HepG2 (cell line): ENCODE results near the gene IDUA. TPM values are rescaled to one million over a fixed set of nuclear protein-coding genes. Genes with fewer than 3 reads are reported as not detected.
A peak's percentile ranks its signal among the peaks of the same experiment; 100 is the strongest.

Source experiments
- SRSF1 ChIP-seq: fragments of 200-400 bp; formaldehyde crosslinking; optimal IDR thresholded peaks from 2 replicates; pipeline ENCODE3; 2017; ENCODE audit warnings: mild to moderate bottlenecking, low read depth, low read length, moderate library complexity
- polyA plus RNA-seq, 8 experiments: library from polyadenylated mRNA; depleted of rRNA in 3 of 8; stranded (reverse) in 7 of 8; unstranded in 1 of 8; fragments of >200 nt; fragmentation: Illumina TruSeq in 4 of 8; extraction: Trizol in 4 of 8; gene quantifications; 2 replicates each; pipeline versions ENCODE4 v1.2.1 to v1.2.3, GENCODE V29; 2011 to 2016; ENCODE audit warnings: low read depth in 4 of 8, missing spikeins in 1 of 8, mixed read lengths in 1 of 8; ENCODE audit not compliant: insufficient read depth in 1 of 8
- total RNA-seq, 5 experiments: library from RNA; depleted of rRNA; stranded (reverse); fragments of >200 nt; fragmentation: Illumina TruSeq; extraction: Trizol; gene quantifications; 2 replicates each; pipeline ENCODE4 v1.2.3, GENCODE V29; 2016; ENCODE audit warnings: low read depth in 1 of 5
- TF ChIP-seq, protein P1 (sequence below): sonication (generic); formaldehyde crosslinking; IDR thresholded peaks from 2 replicates; pipeline ENCODE4 v1.5.1; 2020; ENCODE audit warnings: mild to moderate bottlenecking, missing genetic modification reagents, moderate library complexity
- TF ChIP-seq, protein P2 (sequence below): sonication (generic); formaldehyde crosslinking; IDR thresholded peaks from 2 replicates; pipeline ENCODE4 v1.5.1; 2020; ENCODE audit warnings: mild to moderate bottlenecking, moderate library complexity, missing genetic modification reagents

IDUA gene
- total and polyA plus RNA-seq, 2 of the 13 experiments (the other 11 are each of a cell fraction or from before 2014, with no cell fraction given), result 0.77 to 1.0 TPM

DNA sequence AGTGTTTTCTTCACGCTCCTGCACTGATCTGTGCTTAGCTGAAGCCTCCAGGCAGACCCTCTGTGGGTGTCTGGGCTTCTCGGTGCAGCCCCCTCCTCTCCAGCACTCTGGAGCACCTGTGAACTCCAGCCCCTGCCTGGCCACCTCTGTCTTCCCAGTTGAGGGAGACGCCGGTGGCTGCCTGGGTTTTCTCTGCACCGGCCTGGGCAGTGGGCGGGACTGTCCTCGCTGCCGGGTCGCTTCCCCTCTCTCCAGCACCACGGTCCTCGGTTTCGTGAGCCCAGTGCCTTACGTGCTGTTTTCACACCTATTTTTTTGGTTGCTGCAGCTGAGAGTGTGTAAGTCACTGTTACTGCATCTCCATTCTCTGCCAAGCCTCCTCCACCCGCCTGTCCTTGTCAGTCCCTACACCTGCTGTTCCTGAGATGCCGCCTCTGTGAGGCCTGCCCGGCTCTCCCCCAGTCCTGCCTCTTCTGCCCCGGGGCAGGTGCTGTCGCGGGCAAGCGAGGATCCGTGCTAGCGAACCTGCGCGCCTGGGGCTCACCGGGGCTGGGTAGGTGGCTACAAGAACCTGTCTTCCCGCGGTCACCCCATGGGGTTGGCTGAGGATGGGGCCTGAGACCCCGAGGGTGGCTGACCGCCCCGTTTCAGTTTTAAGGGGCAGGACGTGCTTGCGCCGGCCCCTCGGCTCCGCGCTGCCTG is 22.1 kb downstream of the IDUA start (continued):
- TF ChIP-seq, protein P1, sequence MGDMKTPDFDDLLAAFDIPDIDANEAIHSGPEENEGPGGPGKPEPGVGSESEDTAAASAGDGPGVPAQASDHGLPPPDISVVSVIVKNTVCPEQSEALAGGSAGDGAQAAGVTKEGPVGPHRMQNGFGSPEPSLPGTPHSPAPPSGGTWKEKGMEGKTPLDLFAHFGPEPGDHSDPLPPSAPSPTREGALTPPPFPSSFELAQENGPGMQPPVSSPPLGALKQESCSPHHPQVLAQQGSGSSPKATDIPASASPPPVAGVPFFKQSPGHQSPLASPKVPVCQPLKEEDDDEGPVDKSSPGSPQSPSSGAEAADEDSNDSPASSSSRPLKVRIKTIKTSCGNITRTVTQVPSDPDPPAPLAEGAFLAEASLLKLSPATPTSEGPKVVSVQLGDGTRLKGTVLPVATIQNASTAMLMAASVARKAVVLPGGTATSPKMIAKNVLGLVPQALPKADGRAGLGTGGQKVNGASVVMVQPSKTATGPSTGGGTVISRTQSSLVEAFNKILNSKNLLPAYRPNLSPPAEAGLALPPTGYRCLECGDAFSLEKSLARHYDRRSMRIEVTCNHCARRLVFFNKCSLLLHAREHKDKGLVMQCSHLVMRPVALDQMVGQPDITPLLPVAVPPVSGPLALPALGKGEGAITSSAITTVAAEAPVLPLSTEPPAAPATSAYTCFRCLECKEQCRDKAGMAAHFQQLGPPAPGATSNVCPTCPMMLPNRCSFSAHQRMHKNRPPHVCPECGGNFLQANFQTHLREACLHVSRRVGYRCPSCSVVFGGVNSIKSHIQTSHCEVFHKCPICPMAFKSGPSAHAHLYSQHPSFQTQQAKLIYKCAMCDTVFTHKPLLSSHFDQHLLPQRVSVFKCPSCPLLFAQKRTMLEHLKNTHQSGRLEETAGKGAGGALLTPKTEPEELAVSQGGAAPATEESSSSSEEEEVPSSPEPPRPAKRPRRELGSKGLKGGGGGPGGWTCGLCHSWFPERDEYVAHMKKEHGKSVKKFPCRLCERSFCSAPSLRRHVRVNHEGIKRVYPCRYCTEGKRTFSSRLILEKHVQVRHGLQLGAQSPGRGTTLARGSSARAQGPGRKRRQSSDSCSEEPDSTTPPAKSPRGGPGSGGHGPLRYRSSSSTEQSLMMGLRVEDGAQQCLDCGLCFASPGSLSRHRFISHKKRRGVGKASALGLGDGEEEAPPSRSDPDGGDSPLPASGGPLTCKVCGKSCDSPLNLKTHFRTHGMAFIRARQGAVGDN (CRISPR knock-in tag), result peak; percentile 51
- TF ChIP-seq, protein P2, sequence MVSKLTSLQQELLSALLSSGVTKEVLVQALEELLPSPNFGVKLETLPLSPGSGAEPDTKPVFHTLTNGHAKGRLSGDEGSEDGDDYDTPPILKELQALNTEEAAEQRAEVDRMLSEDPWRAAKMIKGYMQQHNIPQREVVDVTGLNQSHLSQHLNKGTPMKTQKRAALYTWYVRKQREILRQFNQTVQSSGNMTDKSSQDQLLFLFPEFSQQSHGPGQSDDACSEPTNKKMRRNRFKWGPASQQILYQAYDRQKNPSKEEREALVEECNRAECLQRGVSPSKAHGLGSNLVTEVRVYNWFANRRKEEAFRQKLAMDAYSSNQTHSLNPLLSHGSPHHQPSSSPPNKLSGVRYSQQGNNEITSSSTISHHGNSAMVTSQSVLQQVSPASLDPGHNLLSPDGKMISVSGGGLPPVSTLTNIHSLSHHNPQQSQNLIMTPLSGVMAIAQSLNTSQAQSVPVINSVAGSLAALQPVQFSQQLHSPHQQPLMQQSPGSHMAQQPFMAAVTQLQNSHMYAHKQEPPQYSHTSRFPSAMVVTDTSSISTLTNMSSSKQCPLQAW (CRISPR knock-in tag), result 0 out of 2 replicates have a peak, but pooled peaks have one; percentile 43
- peak; percentile 50 for TF ChIP-seq SRSF1
